Testis (tissue), 2 donors: ENCODE results near the gene SLIT3.

Experiments
- CTCF ChIP-seq, 3 experiments: fragments of 450-650 bp in 2 of 3; fragments of 200-600 bp in 1 of 3; sonication (generic) in 1 of 3; IDR thresholded peaks; one replicate each; pipeline ENCODE4 v1.5.1; 2016 to 2019; ENCODE audit warnings: antibody characterized with exemption in 3 of 3, mild to moderate bottlenecking in 2 of 3, moderate library complexity in 1 of 3
- POLR2A ChIP-seq: fragments of 450-650 bp; IDR thresholded peaks from one replicate; pipeline ENCODE4 v1.6.1; 2017; ENCODE audit warnings: antibody characterized with exemption, mild to moderate bottlenecking, moderate library complexity

DNA sequence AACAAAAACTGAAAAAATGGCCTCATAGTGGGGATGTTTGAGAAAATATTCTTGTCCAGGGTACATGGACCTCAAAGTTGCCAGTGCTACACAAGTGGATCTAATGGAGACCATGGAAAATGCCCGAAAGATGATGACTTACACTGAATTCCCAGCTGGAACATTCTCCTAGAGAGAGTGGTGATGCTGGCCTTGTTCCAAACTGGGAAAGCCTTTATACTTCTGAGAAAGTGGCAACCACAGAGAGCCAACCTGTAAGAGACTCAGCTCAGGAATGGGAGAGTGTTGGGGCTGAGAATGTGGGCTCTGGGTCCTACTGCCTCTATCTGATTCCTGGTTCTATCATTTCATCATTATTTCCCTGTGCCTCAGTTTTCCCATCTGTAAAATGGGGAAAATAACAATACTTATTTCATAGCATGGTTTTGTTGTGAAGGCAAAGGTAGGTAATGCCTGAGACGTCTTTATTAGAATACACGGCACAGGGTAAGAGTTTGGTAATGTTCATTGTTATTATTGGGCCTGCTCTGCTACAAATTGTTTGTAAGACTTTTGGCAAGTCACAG is 492.8 kb downstream of the SLIT3 start:
- TF ChIP-seq CTCF (IDR thresholded peaks at IDR 0.05): no peak
- TF ChIP-seq POLR2A: no peak
